Right lobe of liver (tissue), 6 donors: Measurements from ENCODE around the gene HES2. TPM values are rescaled to one million over a fixed set of nuclear protein-coding genes. Genes with fewer than 3 reads are reported as not detected.
"Not testable (repeated sequence)": the region's sequence is repeated elsewhere in the genome, so short reads cannot be mapped to it uniquely, and the experiment has no call there.

Experiments
- ATAC-seq, 4 donors: fragments of 200-7000 bp; cut with Tn5 transposase; one replicate each; pipeline ENCODE4 v1.9.1; 2020; ENCODE audit warnings: mild to moderate bottlenecking in 4 of 4, moderate library complexity in 4 of 4
- DNase-seq, 3 donors: peaks; one replicate each; pipeline ENCODE4 v3.0.0-alpha.2; 2020
- H3K27ac ChIP-seq, 3 donors: fragments of 200-600 bp; one replicate each; pipeline ENCODE4 v1.8.0; 2022
- H3K27me3 ChIP-seq, 2 donors: fragments of 200-600 bp; one replicate each; pipeline ENCODE4 v1.8.0; 2022
- H3K36me3 ChIP-seq, 4 donors: fragments of 200-600 bp; sonication (generic) in 1 of 4; one replicate each; pipeline versions ENCODE4 v1.5.1 to v1.8.0; 2017 to 2022; ENCODE audit warnings: control low read depth in 1 of 4
- H3K4me1 ChIP-seq, 4 donors: fragments of 200-600 bp; sonication (generic) in 1 of 4; one replicate each; pipeline versions ENCODE4 v1.5.1 to v1.8.0; 2017 to 2022; ENCODE audit warnings: control low read depth in 1 of 4
- H3K4me3 ChIP-seq, 3 donors: fragments of 200-600 bp; one replicate each; pipeline ENCODE4 v1.8.0; 2022
- H3K9me3 ChIP-seq, 4 donors: fragments of 200-600 bp; sonication (generic) in 1 of 4; one replicate each; pipeline versions ENCODE4 v1.5.1 to v1.8.0; 2017 to 2022; ENCODE audit warnings: control low read depth in 1 of 4
- CTCF ChIP-seq, 4 donors: fragments of 200-600 bp in 3 of 4; fragments of 450-650 bp in 1 of 4; IDR thresholded peaks; one replicate each; pipeline versions ENCODE4 v1.5.1 to v1.8.0; 2016 to 2022; ENCODE audit warnings: antibody characterized with exemption in 4 of 4, mild to moderate bottlenecking in 2 of 4
- POLR2A ChIP-seq: fragments of 450-650 bp; IDR thresholded peaks from one replicate; pipeline ENCODE4 v1.6.1; 2017; ENCODE audit warnings: antibody characterized with exemption, mild to moderate bottlenecking
- WGBS: methylation state at CpG from one replicate; pipeline ENCODE4 v1.1.6; 2018; ENCODE audit warnings: low coverage, low lambda C conversion rate; ENCODE audit not compliant: insufficient coverage; ENCODE audit errors: missing lambda C conversion rate; 5-methylcytosine and 5-hydroxymethylcytosine counted together
- intact Hi-C, 2 donors: fragments of 100-400 bp; cut with DNase I; formaldehyde crosslinking; loops; one replicate each; pipeline versions ENCODE4 v1.11.2 to v1.14.1; 2022
- microRNA-seq, 2 donors: library from miRNA; unstranded; fragments of <30 nt; microRNA quantifications; one replicate each; pipeline ENCODE4, GENCODE V29; 2019 to 2020
- small RNA-seq, 2 experiments: library from RNA; depleted of rRNA; stranded (forward); fragments of <200 nt; gene quantifications; one replicate each; pipeline ENCODE3, GENCODE V24; 2016
- total RNA-seq, 6 experiments: library from RNA; depleted of rRNA in 2 of 6; stranded (reverse); fragments of >200 nt in 2 of 6; fragmentation: NEBNext Ultra II Directional in 3 of 6; extraction: Animal tissue kit (Norgen Biotek cat#: 25700) in 3 of 6; gene quantifications; one replicate each; pipeline versions ENCODE4 v1.1.0 to v1.2.4, GENCODE V29; 2016 to 2023
- donor health status: DM: no; HTN: yes; CAD: no.
- donor health status: DM: no; HTN: no; CAD: no.
- donor health status: DM: no; HTN: no; CAD: no.
- donor health status: DM: no; HTN: yes; CAD: no.
- donor health status: DM: no; HTN: yes; CAD: no.

Gene HES2
- total RNA-seq, 6 experiments from 2014 or later: 0.27 to 1.2 (median 0.68) TPM; not detected in 3

GRCh38 chr1:6370006-6370405 lies 49.7 kb downstream of the HES2 start:
- DNase-seq: peak in 1 of 3 donors; percentile 4

GRCh38 chr1:6367381-6368012 lies 52.2 kb downstream of the HES2 start:
- peak in 3 of 4 donors; percentile 54 to 81 (median 67) for ATAC-seq
- WGBS: 94% methylated on average over 2 of the region's 9 CpGs
- peak in 2 of 3 donors; percentile 39 to 69 for DNase-seq

More at GRCh38 chr1:6370006-6370405, 49.7 kb downstream of the HES2 start:
- H3K36me3 ChIP-seq: no peaks in the 10 kb centered on the region
- H3K4me3 ChIP-seq: no peak overlapping the region
- H3K27ac ChIP-seq: no peak overlapping the region
- TF ChIP-seq POLR2A: no peak
- no peak for TF ChIP-seq CTCF (IDR thresholded peaks at IDR 0.05)
- ATAC-seq: no peak
- H3K9me3 ChIP-seq: no peaks in the 10 kb centered on the region
- no peaks in the 10 kb centered on the region for H3K4me1 ChIP-seq
- WGBS: 52% methylated on average over 4 of the region's 4 CpGs
- H3K27me3 ChIP-seq: no peaks in the 10 kb centered on the region
- intact Hi-C loops: no loop called here

GRCh38 chr1:6365047-6365446 lies 54.7 kb downstream of the HES2 start:
- TF ChIP-seq CTCF (IDR thresholded peaks at IDR 0.05): no peak
- TF ChIP-seq POLR2A: no peak
- 63% methylated on average over 3 of the region's 5 CpGs for WGBS
- H3K9me3 ChIP-seq: no peaks in the 10 kb centered on the region
- peaks cover 0 to 14% (median 5%) of the 10 kb centered on the region in 4 donors for H3K4me1 ChIP-seq
- no peak overlapping the region for H3K27ac ChIP-seq
- H3K27me3 ChIP-seq: no peaks in the 10 kb centered on the region
- DNase-seq (no peak), ATAC-seq (peak in 3 of 4 donors; percentile 16 to 36 (median 25))
- no peaks in the 10 kb centered on the region for H3K36me3 ChIP-seq
- no peak overlapping the region for H3K4me3 ChIP-seq
- intact Hi-C loops: no loop called here

More at GRCh38 chr1:6367381-6368012, 52.2 kb downstream of the HES2 start:
- TF ChIP-seq POLR2A: no peak
- no peak for TF ChIP-seq CTCF (IDR thresholded peaks at IDR 0.05)
- Histone ChIP-seq H3K27ac (no peak overlapping the region), H3K9me3 (no peaks in the 10 kb centered on the region), H3K4me1 (peaks cover 0 to 5% (median 0%) of the 10 kb centered on the region in 4 donors), H3K27me3 (no peaks in the 10 kb centered on the region), H3K36me3 (no peaks in the 10 kb centered on the region), H3K4me3 (no peak overlapping the region)
- intact Hi-C loops: no loop called here

GRCh38 chr1:6363085-6363884 lies 56.4 kb downstream of the HES2 start:
- H3K9me3 ChIP-seq, H3K27ac ChIP-seq, H3K36me3 ChIP-seq, ATAC-seq, H3K4me3 ChIP-seq, H3K27me3 ChIP-seq: not testable (repeated sequence)
- TF ChIP-seq CTCF (IDR thresholded peaks at IDR 0.05): peak; percentile 61 to 72 (median 66)
- WGBS: 57% methylated on average over 9 of the region's 20 CpGs
- H3K4me1 ChIP-seq: peaks cover 0 to 31% (median 16%) of the 10 kb centered on the region in 4 donors
- DNase-seq: peak in 1 of 3 donors; percentile 60
- intact Hi-C loops: loop anchor here in 1 of 2 donors (5.0 kb wide), 1 partner anchor 39 kb away; no protein-coding TSS in a partner anchor

Small RNA genes lying within 50 kb of the gene (microRNA-seq; reads per million reads assigned to microRNA genes)
- 0 reads per million in 2 donors for gene MIR4252

Small RNA genes lying within 50 kb of the gene (small RNA-seq; reads per million reads assigned to genes)
- 0 reads per million in 2 experiments for gene MIR4252

Other genes starting within 250 kb of the HES2 start
- gene CHD5, start 239.6 kb downstream of the HES2 start, total RNA-seq: not detected
- gene RPL22, start 220.3 kb downstream of the HES2 start, total RNA-seq: 100 to 1,000 TPM in 4 of 6 experiments, 10 to 100 TPM in 2; 45.4 to 156 (median 134) TPM
- gene RNF207, start 213.8 kb downstream of the HES2 start, total RNA-seq: 10 to 100 TPM in 5 of 6 experiments, 1 to 10 TPM in 1; 8.4 to 20.5 (median 14.4) TPM
- 10 to 100 TPM; 15.9 to 28.5 (median 20.4) TPM for gene ICMT, start 184.0 kb downstream of the HES2 start, total RNA-seq
- gene HES3, start 175.7 kb downstream of the HES2 start, total RNA-seq: not detected
- 10 to 100 TPM in 1 of 6 experiments, 1 to 10 TPM in 5; 1.5 to 34.6 (median 6.6) TPM for gene GPR153, start 158.8 kb downstream of the HES2 start, total RNA-seq
- 10 to 100 TPM; 10.8 to 19.7 (median 14.1) TPM for gene ACOT7, start 26.2 kb downstream of the HES2 start, total RNA-seq
- 100 to 1,000 TPM in 4 of 6 experiments, 10 to 100 TPM in 2; 81.6 to 149 (median 120) TPM for gene ESPN, start 4.9 kb upstream of the HES2 start, total RNA-seq
- gene TNFRSF25, start 46.3 kb upstream of the HES2 start, total RNA-seq: 1 to 10 TPM; 1.1 to 3.2 (median 2.1) TPM
- 1 to 10 TPM in 5 of 6 experiments, under 1 TPM in 1; 0.70 to 2.3 (median 1.5) TPM for gene PLEKHG5, start 71.7 kb upstream of the HES2 start, total RNA-seq
- 10 to 100 TPM in 3 of 6 experiments, 1 to 10 TPM in 3; 8.9 to 13.1 (median 10.7) TPM for gene NOL9, start 134.6 kb upstream of the HES2 start, total RNA-seq
- gene TAS1R1, start 135.4 kb upstream of the HES2 start, total RNA-seq: under 1 TPM in 1 of 6 experiments, not detected in 5; 0.26 TPM
- 10 to 100 TPM in 4 of 6 experiments, 1 to 10 TPM in 2; 5.9 to 43.1 (median 19.5) TPM for gene ZBTB48, start 160.1 kb upstream of the HES2 start, total RNA-seq
- gene KLHL21, start 182.9 kb upstream of the HES2 start, total RNA-seq: 10 to 100 TPM; 12.1 to 24.6 (median 20.0) TPM
- 1 to 10 TPM; 2.7 to 6.2 (median 4.5) TPM for gene PHF13, start 193.8 kb upstream of the HES2 start, total RNA-seq
- gene THAP3, start 204.9 kb upstream of the HES2 start, total RNA-seq: 10 to 100 TPM in 4 of 6 experiments, 1 to 10 TPM in 2; 5.9 to 11.3 (median 10.3) TPM